Subcutaneous abdominal adipose tissue (tissue), 5 donors: ENCODE measurements around the gene ZNF83.
"Not testable (repeated sequence)": the region's sequence is repeated elsewhere in the genome, so short reads cannot be mapped to it uniquely, and the experiment has no call there.

Experiments
- H3K27ac ChIP-seq: one replicate; pipeline ENCODE4 v1.7.0; 2013; ENCODE audit warnings: low read depth, mild to moderate bottlenecking, inconsistent platforms, low read length, moderate library complexity
- H3K27me3 ChIP-seq, 5 donors: one replicate each; pipeline ENCODE4 v1.7.0; 2013; ENCODE audit warnings: low read length in 5 of 5, inconsistent platforms in 1 of 5; ENCODE audit not compliant: control insufficient read depth in 5 of 5, insufficient read depth in 4 of 5
- H3K36me3 ChIP-seq, 5 donors: one replicate each; pipeline ENCODE4 v1.7.0; 2013; ENCODE audit warnings: low read length in 5 of 5; ENCODE audit not compliant: control insufficient read depth in 5 of 5, insufficient read depth in 5 of 5
- H3K4me1 ChIP-seq, 5 donors: one replicate each; pipeline ENCODE4 v1.7.0; 2013; ENCODE audit warnings: low read length in 5 of 5, mild to moderate bottlenecking in 3 of 5, moderate library complexity in 1 of 5; ENCODE audit not compliant: control insufficient read depth in 5 of 5, insufficient read depth in 5 of 5
- H3K4me3 ChIP-seq, 5 donors: one replicate each; pipeline ENCODE4 v1.7.0; 2013; ENCODE audit warnings: low read length in 5 of 5, low read depth in 1 of 5
- H3K9ac ChIP-seq, 5 donors: one replicate each; pipeline ENCODE4 v1.7.0; 2013; ENCODE audit warnings: low read length in 5 of 5, mild to moderate bottlenecking in 4 of 5, moderate library complexity in 3 of 5
- H3K9me3 ChIP-seq, 5 donors: one replicate each; pipeline ENCODE4 v1.7.0; 2013; ENCODE audit warnings: low read length in 5 of 5; ENCODE audit not compliant: control insufficient read depth in 5 of 5
- donor health status: healthy.
- donor health status: healthy.
- donor health status: healthy.
- donor health status: healthy.
- donor health status: healthy.

Gene ZNF83

GRCh38 chr19:52613299-52613906 lies 24.8 kb downstream of the ZNF83 start:
- Histone ChIP-seq H3K27me3 (no peaks in the 10 kb centered on the region), H3K4me1 (no peaks in the 10 kb centered on the region), H3K4me3 (no peak overlapping the region), H3K9me3 (peaks cover 6 to 29% (median 15%) of the 10 kb centered on the region in 5 donors), H3K27ac (no peak overlapping the region), H3K36me3 (peaks cover 32 to 54% (median 45%) of the 10 kb centered on the region in 5 donors), H3K9ac (no peak overlapping the region)

DNA sequence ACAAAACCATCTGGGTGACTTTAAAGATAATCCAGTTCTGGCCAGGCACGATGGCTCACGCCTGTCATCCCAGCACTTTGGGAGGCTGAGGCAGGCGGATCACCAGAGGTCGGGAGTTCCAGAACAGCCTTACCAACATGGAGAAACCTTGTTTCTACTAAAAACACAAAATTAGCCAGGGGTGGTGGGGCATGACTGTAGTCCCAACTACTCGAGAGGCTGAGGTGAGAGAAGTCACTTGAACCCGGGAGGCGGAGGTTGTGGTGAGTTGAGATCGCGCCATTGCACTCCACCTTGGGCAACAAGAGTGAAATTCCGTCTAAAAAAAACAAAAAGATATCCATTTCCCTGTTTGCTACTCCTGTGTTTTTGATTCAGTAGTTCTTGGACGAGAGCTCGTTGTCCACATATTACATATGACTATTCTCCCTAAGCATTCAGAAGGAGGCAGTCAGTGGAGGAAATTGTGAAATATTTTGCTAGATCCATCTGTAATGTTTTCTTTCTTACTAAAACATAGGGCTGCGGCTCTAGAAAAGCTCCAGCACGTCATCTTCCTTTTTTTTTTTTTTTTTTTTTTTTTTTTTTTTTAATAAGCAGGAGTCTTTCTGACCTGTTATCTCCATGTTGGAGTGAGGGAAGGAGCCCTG lies 34.5 kb downstream of the ZNF83 start:
- H3K27ac ChIP-seq, result no peak overlapping the region
- no peaks in the 10 kb centered on the region for H3K27me3 ChIP-seq
- peaks cover 0 to 19% (median 17%) of the 10 kb centered on the region in 5 donors for H3K4me1 ChIP-seq
- H3K9ac ChIP-seq, result no peak overlapping the region
- no peak overlapping the region for H3K4me3 ChIP-seq
- no peaks in the 10 kb centered on the region for H3K36me3 ChIP-seq
- H3K9me3 ChIP-seq, result peaks cover 0 to 12% (median 5%) of the 10 kb centered on the region in 5 donors

DNA sequence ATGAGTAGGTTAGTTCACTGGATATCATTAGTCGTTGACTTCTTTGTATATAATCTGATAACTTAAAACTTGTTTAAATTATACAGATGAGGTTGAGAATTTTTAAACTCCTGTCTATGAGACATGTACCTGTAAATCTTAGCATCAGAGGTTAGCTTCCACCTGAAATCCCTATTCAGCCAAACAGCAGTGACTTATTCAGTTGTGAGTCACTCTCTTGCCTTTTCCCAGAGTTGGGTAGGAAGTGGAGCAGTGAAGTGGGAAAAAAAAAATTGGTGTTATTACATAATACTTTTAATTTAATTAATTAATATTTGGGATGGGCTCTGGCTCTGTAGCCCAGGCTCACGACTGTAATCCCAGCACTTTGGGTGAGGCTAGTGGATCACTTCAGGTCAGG lies 35.2 kb downstream of the ZNF83 start:
- Histone ChIP-seq H3K27ac (no peak overlapping the region), H3K9me3 (peaks cover 0 to 12% (median 5%) of the 10 kb centered on the region in 5 donors), H3K9ac (no peak overlapping the region), H3K36me3 (no peaks in the 10 kb centered on the region), H3K4me3 (no peak overlapping the region), H3K27me3 (no peaks in the 10 kb centered on the region), H3K4me1 (peaks cover 0 to 19% (median 17%) of the 10 kb centered on the region in 5 donors)

DNA sequence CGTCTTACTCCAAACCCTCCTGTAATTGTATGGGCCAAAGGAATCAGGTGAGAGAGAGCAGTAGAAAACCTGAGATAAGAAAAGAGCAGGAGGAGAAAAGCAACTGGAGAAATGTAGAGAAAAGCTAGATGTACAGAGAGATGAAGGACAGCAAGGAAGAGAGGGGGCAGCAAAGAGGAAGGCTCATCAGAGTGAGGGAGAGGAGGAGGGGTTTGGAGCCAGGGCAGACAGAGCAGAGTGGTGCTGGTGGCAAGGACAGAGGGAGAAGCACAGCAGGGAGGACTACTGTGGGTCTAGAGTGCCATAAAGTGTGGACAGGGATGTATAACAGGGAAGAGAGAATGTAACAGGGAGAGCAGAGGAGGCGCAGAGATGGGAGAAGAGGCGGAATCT lies 36.2 kb downstream of the ZNF83 start:
- not testable (repeated sequence) for H3K27me3 ChIP-seq, H3K27ac ChIP-seq, H3K36me3 ChIP-seq
- peak overlapping the region in 4 of 5 donors; percentile 64 to 86 (median 84) for H3K9ac ChIP-seq
- H3K4me1 ChIP-seq, result peaks cover 0 to 19% (median 17%) of the 10 kb centered on the region in 5 donors
- H3K9me3 ChIP-seq, result peaks cover 0 to 12% (median 5%) of the 10 kb centered on the region in 5 donors
- peak overlapping the region; percentile 2 to 89 (median 85) for H3K4me3 ChIP-seq

DNA sequence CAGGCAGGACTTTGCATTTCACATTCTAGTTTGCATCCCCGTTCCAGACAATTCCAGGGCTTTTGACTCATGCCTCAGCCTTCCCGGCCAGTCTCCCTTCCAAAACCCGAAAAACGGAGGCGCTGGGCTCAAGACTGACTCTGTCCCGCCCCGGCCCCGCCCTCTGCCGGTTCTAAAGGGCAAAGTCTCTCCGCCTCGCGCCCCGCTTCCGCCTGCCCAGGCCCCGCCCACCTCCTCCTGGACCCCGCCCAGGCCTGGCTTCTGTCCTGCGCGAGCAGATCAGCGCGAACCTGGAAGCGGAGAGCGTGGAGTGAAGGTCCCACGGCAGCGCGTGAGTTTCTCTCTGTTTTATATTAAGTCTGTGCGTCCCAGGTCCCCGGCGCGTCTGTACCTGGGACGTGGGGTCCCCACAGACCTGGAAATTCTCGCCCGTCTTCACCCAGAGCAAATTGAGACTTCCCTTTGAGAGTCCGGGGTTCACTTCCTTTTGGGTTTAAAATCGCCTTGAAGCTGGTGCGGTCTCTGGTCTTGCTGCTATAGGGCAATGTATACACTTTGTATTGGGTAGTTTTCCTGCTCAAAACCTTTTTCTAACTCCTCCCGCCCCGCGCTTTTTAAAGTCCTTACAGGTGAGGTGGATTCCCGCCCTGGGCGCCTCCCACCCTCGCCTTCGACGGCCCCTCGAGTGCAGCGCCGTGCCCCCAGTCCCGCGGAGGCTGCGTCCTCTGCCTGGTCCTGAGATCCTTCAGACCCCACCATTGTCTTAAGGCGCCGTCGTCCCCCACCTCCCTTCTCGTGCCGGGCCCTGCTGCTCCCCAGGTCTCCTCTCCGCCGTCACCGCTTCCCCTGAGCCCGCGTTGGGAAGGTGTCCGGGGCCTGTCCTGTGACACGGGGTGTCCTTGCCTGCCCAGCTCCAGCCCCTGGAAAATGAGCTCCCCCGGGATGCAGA lies 36.9 kb downstream of the ZNF83 start:
- H3K36me3 ChIP-seq, result peaks cover 1 to 9% (median 6%) of the 10 kb centered on the region in 5 donors
- H3K4me3 ChIP-seq, result peak overlapping the region; percentile 61 to 89 (median 85)
- peaks cover 0 to 19% (median 17%) of the 10 kb centered on the region in 5 donors for H3K4me1 ChIP-seq
- H3K9me3 ChIP-seq, result peaks cover 0 to 6% (median 0%) of the 10 kb centered on the region in 5 donors
- H3K9ac ChIP-seq, result peak overlapping the region; percentile 64 to 87 (median 86)
- no peaks in the 10 kb centered on the region for H3K27me3 ChIP-seq
- H3K27ac ChIP-seq, result peak overlapping the region; percentile 69

DNA sequence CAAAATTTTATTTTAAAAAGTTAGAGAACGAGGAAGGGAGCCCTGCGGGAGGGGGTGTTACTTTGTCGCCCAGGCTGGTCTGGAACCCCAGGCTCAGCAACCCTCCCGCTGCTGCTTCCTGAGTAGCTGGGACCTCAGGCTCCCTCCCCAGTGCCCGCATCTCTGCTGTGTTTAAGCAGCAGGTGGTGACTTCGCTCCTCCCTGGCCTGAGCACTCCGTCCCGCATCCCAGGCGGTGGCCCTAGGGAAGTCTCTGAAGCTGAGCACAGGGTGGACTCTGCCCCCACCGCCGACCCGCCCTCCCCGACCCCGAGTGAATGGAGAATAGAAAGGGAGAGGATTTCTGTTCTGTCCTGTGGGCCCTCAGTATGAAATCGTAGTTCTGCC lies 37.5 kb downstream of the ZNF83 start:
- Histone ChIP-seq H3K4me1 (peaks cover 0 to 19% (median 17%) of the 10 kb centered on the region in 5 donors), H3K4me3 (peak overlapping the region; percentile 58 to 89 (median 85)), H3K9me3 (peaks cover 0 to 4% (median 0%) of the 10 kb centered on the region in 5 donors), H3K9ac (peak overlapping the region in 4 of 5 donors; percentile 38 to 83 (median 42)), H3K27ac (peak overlapping the region; percentile 69), H3K27me3 (no peaks in the 10 kb centered on the region), H3K36me3 (peaks cover 8 to 16% (median 12%) of the 10 kb centered on the region in 5 donors)

- H3K27ac ChIP-seq, result no peak overlapping the region
- H3K9me3 ChIP-seq, result peaks cover 0 to 3% (median 0%) of the 10 kb centered on the region in 5 donors
- no peak overlapping the region for H3K9ac ChIP-seq
- peaks cover 0 to 19% (median 17%) of the 10 kb centered on the region in 5 donors for H3K4me1 ChIP-seq
- no peaks in the 10 kb centered on the region for H3K27me3 ChIP-seq
- H3K4me3 ChIP-seq, result no peak overlapping the region
- H3K36me3 ChIP-seq, result peaks cover 10 to 19% (median 15%) of the 10 kb centered on the region in 5 donors
Observed at GRCh38 chr19:52599241-52599640, 38.9 kb downstream of the ZNF83 start.

DNA sequence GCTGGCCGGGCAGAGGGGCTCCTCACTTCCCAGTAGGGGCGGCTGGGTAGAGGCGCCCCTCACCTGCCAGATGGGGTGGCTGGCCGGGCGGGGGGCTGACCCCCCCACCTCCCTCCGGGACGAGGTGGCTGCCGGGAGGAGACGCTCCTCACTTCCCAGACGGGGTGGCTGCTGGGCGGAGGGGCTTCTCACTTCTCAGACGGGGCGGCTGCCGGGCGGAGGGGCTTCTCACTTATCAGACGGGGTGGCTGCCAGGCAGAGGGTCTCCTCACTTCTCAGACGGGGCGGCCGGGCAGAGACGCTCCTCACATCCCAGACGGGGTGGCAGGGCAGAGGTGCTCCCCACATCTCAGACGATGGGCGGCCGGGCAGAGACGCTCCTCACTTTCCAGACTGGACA lies 44.7 kb downstream of the ZNF83 start:
- H3K36me3 ChIP-seq, result peaks cover 12 to 39% (median 19%) of the 10 kb centered on the region in 5 donors
- H3K9me3 ChIP-seq, H3K4me1 ChIP-seq, H3K9ac ChIP-seq, H3K27ac ChIP-seq, H3K27me3 ChIP-seq, H3K4me3 ChIP-seq: not testable (repeated sequence)

DNA sequence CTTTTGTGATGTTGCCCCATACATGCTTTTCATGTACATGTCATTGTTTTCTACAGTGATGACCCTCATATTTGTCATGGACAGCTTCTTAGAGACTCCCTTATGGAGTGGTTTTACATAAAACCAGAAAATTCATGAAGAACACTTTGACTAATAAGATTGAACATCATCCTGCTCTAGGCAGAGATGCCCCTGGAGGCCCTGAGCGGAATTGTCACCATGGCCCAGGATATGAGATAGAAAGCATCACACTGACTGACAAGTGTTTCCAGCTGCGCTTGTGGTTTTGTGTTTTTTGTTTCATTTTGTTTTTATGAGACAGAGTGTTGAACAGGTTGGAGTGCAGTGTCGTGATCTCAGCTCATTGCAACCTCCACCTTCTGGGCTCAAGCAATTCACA lies 45.9 kb downstream of the ZNF83 start:
- no peaks in the 10 kb centered on the region for H3K4me1 ChIP-seq
- no peak overlapping the region for H3K27ac ChIP-seq
- H3K27me3 ChIP-seq, result no peaks in the 10 kb centered on the region
- peaks cover 12 to 39% (median 23%) of the 10 kb centered on the region in 5 donors for H3K36me3 ChIP-seq
- H3K9ac ChIP-seq, result no peak overlapping the region
- H3K9me3 ChIP-seq, result no peaks in the 10 kb centered on the region
- no peak overlapping the region for H3K4me3 ChIP-seq
